SK-MEL-5 (cell line): ENCODE results near the gene LRRC7. TPM values are rescaled to one million over a fixed set of nuclear protein-coding genes. Genes with fewer than 3 reads are reported as not detected.
A peak's percentile ranks its signal among the peaks of the same experiment; 100 is the strongest.
"Not testable (repeated sequence)": the region's sequence is repeated elsewhere in the genome, so short reads cannot be mapped to it uniquely, and the experiment has no call there.

Source experiments
- DNase-seq: peaks from one replicate; pipeline ENCODE4 v3.0.0-alpha.2; 2016; ENCODE audit warnings: low read depth, low spot score
- in situ Hi-C: cut with HindIII; loops from 2 replicates; pipeline ENCODE4 v1.10.0; 2016; ENCODE audit warnings: low sequenced_read_pairs, high pct_unique_total_duplicates, low pct_unique_long_range_greater_than_20kb
- total RNA-seq: library from RNA; depleted of rRNA; stranded (reverse); fragments of >200 nt; shearing (Covaris generic); gene quantifications from 2 replicates; pipeline ENCODE4 v1.2.3, GENCODE V29; 2014

LRRC7 gene
- total RNA-seq, 1 experiment from 2014 or later, result not detected

DNA sequence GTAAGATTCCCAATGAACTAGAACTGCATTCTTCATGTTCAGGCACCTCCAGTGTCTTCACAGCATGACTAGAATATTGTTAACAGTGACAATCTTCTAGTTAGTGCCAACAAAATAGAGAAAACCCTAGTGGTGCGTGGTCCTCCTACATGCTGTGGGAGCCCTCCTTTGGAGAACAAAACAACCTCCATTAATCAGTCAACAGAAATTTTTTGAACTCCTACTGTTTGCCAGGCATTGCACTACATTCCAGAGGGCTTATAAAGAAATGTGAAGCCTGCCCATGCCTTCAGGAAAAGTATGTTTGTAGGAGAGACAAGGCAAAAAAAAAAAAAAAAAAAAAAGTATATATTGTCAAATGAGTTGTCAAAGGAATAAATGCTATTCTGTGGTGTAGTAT is 385.0 kb downstream of the LRRC7 start:
- in situ Hi-C loops, result no loop called here
- no peak for DNase-seq

DNA sequence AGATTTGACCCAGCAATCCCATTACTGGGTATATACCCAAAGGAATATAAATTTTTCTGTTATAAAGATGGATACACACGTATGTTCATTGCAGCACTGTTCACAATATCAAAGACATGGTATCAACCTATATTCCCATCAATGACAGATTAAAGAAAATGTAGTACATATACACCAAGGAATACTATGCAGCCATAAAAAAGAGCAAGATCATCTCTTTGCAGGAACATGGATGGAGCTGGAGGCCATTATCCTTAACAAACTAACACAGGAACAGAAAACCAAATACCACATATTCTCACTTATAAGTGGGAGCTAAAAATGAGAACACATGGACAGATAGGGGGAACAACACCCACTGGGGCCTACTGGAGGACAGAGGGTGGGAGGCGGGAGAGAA is 394.7 kb downstream of the LRRC7 start:
- in situ Hi-C loops, result not testable (repeated sequence)

DNA sequence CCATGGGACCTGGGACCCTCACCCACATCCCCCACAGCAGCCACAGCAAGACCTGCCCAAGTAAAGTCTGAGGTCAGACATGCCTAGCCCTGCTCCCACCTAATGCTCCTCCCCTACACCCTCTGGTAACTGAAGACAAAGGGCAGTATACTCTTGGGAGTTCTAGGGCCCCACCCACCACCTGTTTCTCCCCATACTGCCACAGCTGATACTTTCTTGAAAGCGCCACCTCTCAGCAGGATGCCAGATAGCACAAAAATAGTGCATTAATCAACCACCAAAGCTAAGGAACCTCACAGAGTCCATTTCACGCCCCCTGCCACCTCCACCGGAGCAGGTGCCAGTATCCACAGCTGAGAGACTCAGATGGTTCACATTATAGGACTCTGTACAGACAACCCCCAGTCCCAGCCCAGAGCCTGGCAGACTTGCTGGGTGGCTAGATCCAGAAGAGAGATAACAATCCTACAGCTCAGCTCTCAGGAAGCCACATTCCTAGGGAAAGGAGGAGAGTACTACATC is 399.6 kb downstream of the LRRC7 start:
- in situ Hi-C loops, result no loop called here
- no peak for DNase-seq

More for the DNA sequence above, 394.7 kb downstream of the LRRC7 start:
- DNase-seq, result not testable (repeated sequence)

DNA sequence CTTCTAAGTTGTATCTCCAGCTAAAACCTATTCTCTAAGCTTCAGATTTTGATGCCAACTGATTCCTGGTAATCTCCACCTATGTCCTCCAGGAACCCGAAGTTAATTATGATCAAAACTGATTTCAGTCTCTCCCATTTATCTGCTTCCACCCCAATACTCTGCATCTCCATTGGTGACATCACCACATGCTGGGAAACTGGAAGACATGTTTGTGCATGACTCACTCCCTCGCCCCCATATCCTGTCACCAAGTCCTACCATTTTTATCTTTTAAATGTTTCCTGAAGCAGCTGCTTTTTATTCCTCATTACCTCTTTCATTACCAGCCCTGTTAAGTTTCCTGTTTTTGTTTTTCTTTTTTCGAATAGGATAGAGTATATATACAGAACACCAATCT is 409.2 kb downstream of the LRRC7 start:
- DNase-seq, result no peak

DNA sequence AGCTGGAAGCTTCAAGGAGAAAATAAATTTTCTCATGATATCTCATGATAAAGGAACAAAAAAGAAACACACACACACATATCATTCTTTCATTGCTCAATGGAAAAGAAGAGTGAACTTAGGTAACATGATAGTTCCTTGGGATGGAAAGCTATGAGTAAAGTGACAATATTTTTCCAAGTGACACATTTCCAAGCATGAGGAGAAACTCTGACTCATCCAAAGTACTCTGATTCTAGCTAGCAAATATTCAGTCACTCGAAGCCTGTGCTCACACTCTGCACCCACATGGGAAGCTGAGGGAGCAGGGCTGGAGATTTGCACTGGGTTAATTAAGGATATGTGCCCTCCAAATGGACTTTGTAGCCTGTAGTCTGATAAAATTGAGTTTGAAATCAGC is 415.3 kb downstream of the LRRC7 start:
- in situ Hi-C loops, result no loop called here
- no peak for DNase-seq

More for the DNA sequence above, 409.2 kb downstream of the LRRC7 start:
- in situ Hi-C loops, result no loop called here

DNA sequence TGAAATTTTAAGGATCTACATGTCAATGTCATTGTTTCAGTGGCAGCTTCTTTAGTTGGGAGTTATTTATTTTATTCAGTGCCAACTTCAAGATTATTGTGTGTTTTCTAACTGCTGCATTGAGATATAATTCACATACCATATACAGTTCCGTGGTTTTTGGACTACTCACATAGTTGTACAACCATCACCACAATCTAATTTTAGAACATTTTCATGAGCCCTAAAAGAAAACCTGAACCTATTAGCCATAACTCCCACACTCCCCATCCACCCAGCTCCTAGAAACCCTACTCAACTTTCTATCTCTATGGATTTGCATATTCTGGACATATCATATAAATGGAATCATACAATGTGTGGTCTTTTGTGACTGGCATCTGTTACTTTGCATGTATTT is 417.7 kb downstream of the LRRC7 start:
- in situ Hi-C loops, result no loop called here

DNA sequence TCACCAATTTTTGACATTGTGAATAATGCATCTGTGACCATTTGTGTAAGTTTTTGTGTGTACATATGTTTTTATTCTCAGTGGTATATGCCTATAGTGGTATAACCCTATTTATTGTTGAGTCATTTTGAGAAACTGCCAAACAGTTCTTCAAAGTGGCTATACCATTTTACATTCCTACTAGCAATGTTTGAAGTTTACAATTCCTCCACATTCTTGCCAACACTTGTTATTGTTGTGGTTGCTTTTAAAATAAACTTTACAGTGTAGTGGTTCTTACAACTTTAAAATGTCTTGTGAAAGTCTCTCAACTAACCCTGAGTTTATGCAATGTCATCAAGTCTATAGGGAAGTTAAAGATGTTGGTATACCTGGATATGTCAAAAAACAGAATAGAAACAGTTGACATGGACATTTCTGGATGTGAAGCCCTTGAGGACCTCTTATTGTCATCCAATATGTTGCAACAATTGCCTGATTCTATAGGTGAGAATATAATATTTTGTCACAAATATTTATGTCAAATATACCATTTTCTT is 418.2 kb downstream of the LRRC7 start:
- in situ Hi-C loops, result no loop called here
- no peak for DNase-seq

More for the DNA sequence above, 417.7 kb downstream of the LRRC7 start:
- DNase-seq, result no peak

DNA sequence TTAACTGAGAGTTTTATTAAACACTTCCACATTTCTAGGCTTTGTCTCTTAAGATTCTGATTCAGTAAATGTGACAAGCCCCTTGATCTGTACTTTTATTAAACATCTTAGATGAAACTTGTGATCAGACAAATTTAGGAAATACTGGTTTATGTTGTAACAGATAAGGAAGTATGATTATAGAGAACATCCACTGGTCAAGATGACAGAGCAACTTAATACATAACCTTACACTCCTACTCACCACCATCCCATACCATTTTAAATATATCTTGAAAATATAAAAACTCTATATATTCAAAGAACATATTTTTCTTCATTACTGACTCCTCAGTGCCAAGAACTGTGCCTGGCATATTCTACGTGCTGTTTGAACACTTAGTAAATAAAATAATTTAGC is 420.2 kb downstream of the LRRC7 start:
- no peak for DNase-seq
- in situ Hi-C loops, result no loop called here

DNA sequence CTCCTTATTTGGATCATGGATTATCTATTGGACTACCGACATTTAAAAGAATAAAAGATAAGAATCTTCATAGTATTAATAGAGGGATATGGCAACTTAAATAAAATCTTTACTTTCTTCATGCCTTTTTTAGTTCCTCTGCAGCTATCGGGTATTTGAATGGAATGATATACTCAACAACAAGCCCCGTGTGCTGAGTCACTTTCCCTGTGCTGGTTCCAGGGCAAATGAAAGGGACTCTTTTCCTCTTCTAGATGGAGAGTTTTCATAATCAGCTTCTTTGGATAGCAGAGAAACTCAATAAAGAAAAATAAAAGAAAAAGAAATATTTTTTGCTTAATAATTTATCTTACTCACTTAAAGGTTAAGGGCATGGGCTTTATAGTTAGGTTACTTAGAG is 423.9 kb downstream of the LRRC7 start:
- in situ Hi-C loops, result no loop called here
- no peak for DNase-seq

DNA sequence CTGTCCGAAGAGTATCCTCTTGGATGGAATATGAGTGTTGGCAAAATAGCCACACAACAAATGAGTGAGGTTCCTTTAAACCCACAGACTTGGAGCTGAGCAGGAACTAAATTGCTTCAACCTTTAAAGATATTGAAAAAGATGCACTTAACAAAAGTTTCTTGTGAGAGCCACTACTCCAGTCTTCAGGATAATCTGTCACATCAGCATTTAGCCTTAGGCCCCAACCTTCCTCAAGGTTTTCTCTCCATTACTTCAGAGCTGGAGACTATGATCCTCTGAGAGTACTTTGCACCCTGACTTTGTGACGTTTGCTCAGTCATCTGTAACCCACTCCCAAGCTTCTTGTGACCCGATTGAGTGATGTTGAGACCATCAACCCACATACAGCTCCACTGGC is 424.9 kb downstream of the LRRC7 start:
- in situ Hi-C loops, result no loop called here

DNA sequence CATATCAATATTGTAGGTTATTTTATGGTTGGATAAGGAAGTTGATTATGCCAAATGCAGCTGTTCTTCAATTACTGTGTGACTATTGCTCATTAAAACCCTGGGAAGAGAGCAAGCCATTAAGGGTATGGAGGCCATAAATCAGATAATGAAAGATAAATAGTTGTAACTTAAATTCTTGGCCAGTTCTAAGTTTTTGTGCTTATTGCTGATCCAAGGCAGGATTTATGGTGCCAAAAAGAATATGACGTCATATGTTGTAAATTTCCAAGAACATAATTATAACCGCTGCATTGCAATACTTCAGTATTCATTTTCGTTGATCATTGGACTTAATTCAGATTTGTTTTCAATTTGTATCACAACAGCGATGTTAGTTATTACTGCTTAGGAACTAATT is 426.1 kb downstream of the LRRC7 start:
- in situ Hi-C loops, result no loop called here
- no peak for DNase-seq

More for the DNA sequence above, 424.9 kb downstream of the LRRC7 start:
- no peak for DNase-seq

DNA sequence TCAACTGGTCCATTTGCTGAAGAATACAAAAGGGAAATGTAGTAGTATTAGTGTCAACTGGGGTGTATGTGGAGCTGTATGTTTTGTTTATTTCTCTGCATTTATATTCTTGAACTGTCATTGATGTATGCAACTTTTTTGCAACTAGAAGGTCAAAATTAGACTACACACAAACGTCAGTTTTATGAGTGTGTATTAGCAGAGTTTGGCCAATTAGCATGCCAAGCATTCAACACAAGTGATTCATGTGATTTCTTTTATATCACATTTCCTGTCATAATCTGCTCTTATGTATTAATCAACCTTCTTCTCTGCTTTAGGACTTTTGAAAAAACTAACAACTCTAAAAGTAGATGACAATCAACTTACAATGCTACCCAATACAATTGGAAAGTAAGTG is 426.5 kb downstream of the LRRC7 start:
- in situ Hi-C loops, result no loop called here
- no peak for DNase-seq

DNA sequence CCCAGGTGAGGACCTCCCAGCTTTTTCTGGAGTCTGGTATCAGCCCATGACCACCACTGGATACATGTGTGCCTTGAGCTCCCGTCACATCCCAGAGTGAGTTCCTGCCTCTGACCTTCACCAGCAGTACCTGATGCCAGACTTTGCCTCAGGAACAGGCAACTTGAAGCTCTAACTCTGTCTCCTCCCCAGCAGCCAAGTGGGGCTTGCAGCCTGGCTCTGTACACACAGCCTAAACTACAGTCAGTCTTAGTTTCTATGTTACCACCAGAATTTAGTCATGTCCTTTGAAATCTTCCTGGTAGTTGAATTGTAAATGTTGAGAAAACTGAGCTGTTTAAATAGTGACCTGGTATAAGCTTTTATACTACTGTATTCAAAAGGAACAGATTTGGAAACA is 431.1 kb downstream of the LRRC7 start:
- in situ Hi-C loops, result no loop called here
- no peak for DNase-seq

DNA sequence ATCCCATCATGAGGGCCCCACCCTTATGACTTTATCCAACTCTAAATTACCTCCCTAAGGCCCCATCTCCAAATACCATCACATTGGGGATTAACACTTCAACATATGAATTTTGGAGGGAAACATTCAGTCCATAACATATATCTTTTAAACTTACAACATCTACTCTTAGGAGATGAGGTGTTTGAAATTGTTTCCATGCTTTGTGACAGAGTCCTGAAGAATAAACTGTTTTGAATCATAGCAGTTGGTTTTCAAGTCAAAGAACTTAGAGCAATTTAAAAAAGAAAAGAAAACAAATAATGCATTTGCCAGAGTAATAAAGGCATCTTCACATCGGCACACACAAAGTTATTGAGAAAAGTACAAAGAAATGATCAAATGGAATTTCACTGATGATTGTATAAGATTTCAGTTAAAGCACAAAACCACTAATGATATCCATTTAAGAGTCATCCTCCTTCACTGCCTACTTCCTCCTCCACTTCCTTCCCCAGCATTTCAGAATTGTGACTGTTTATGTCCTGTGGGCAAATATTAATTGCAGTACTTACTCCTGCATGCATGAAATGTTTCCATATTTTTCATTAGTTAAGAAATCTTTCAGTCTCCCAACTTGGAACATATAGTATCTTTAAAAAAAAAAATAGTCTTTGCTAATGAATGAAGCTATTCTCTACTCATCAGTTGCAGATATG is 435.6 kb downstream of the LRRC7 start:
- in situ Hi-C loops, result no loop called here
- DNase-seq, result no peak

DNA sequence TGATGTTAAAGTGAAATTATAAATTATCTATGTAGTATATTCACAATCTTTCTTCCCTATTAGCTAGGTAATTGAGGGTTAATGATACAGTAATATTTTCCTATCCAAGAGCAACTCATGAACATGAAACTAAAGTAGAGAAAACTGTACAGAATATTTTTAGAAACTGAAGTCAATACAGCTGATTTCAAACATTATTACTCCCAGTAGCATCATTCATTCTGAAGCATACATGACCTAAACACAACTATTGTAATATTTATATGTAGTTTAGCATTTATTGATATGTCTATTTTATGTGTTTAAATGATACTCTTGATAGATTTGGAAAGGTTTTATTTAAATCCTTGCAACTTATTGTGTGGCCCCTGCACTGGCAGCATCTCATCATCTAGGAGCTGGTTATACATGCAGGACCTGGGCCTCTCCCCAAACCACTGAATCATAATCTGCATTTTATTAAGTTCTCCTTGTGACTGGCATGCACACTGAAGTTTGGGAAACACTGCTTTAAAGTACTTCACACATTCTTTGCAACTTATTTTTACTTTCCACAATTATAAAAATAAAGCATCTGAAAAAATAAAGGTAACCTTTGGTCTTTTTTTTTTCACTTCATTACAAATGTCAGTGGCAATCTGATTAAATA is 437.8 kb downstream of the LRRC7 start:
- no peak for DNase-seq
- in situ Hi-C loops, result no loop called here

DNA sequence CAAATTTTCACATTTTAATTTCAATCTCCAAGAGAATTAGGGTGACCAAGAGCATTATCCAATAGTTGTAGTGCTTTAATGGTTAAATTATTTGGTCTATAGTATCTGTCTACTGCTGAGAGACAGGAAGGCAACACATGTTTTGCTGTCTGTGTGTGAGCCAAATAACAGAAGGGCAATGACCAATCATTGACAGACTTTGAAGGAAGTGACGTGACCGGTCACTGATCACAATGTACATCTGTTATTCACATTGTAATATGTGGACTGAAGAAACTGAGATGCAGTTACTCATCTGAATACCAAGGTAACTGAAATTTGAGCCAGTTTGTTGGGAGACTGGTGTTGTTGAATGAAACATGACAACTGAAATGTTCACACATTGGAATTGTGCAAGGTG is 440.9 kb downstream of the LRRC7 start:
- in situ Hi-C loops, result no loop called here
- peak; percentile 3 for DNase-seq

DNA sequence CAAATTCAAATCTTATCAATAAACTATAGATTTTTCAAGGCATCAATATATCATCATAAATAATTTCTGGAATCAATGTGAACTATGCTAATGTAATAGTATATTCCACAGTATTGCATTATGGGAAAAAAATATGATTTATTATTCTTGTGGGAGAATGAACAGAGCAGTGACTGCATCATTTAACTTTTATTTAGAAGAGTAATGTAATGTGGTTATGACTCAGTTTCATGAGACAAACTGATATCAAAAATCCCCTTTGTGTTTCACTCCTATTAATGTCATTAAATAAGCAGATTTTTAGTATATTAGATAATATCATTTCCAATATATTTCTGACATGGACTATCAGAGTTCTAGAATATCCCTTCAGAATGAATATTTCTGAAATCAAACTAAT is 450.0 kb downstream of the LRRC7 start:
- in situ Hi-C loops, result no loop called here
- DNase-seq, result peak; percentile 1

DNA sequence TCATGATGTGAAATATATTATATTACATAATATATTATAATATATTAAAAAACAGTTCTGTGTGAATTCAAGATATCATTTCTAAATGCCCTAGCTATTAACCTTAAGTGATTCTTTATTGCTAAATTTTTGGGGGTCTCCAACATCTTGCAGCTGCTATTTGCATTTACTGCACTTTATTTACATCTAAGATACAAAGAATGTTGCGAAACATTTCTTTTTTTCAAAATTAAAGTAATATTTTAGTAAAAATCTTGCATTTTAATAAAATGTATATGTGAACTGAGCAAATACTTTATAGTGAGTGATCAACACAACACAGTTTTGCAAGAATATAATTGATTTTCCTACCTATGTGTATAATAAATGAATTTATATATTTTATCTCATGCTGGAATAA is 456.6 kb downstream of the LRRC7 start:
- DNase-seq, result no peak
- in situ Hi-C loops, result no loop called here

DNA sequence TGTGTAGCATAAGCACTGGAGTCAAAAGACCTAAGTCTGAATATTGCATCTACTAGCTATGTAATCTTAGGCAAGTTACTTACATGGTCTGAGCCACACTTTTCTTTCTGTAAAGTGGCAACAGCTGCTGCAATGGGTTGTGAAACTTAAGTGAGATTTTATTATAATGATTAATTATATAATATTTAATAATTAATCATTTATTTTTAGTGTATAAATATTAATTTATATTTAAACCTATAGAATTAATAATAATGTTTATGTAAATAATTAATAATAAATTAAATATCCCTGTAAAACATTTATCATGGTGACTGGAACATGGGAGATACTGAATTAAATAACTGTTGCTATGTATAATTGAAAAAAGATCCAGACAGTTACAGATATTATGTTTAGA is 457.3 kb downstream of the LRRC7 start:
- in situ Hi-C loops, result no loop called here
- no peak for DNase-seq
